ENCODE results near the gene PTTG2.

Gene PTTG2

DNA sequence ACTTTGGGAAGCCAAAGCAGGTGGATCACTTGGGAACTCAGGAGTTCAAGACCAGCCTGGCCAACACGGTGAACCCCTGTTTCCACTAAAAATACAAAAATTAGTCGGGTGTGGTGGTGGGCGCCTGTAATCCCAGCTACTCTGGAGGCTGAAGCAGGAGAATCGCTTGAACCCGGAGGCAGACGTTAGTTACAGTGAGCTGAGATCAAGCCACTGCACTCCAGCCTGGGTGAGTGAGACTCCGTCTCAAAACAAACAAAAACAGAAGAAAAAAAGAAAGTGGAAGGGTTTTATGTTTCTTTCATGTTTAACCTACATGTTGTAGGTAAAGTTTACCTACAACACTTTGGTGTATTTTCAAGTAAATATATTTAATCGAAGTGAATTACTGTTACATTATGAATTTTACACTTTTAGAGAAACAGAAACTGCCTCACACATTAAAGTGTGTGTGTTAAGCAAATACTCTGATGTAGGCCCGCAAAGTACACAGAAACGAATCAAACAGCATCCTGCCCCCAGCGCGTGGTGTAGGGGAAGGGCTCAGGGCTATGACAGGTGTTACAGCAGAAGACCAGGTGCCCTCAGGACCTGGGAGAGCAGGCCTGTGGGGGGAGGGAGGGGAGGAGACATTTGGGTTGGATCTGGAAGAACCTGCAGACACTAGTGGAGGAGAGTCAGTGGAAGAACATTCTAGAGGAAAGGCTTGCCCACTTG, 39.0 kb downstream of the PTTG2 start:
- DNase-seq (ENCODE audit: low spot score) = no peak
- TF ChIP-seq, protein P1, sequence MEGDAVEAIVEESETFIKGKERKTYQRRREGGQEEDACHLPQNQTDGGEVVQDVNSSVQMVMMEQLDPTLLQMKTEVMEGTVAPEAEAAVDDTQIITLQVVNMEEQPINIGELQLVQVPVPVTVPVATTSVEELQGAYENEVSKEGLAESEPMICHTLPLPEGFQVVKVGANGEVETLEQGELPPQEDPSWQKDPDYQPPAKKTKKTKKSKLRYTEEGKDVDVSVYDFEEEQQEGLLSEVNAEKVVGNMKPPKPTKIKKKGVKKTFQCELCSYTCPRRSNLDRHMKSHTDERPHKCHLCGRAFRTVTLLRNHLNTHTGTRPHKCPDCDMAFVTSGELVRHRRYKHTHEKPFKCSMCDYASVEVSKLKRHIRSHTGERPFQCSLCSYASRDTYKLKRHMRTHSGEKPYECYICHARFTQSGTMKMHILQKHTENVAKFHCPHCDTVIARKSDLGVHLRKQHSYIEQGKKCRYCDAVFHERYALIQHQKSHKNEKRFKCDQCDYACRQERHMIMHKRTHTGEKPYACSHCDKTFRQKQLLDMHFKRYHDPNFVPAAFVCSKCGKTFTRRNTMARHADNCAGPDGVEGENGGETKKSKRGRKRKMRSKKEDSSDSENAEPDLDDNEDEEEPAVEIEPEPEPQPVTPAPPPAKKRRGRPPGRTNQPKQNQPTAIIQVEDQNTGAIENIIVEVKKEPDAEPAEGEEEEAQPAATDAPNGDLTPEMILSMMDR (IDR thresholded peaks at IDR 0.05; ENCODE audit: extremely low read depth, insufficient read depth, missing control alignments) = no peak
- in situ Hi-C loops (cut with MboI; ENCODE audit: low pct_unique_long_range_greater_than_20kb, low sequenced_read_pairs, unreplicated experiment) = no loop called here

- in situ Hi-C loops (cut with MboI; ENCODE audit: low pct_unique_long_range_greater_than_20kb, low sequenced_read_pairs, unreplicated experiment) = no loop called here
- TF ChIP-seq, protein P1 (IDR thresholded peaks at IDR 0.05; ENCODE audit: extremely low read depth, insufficient read depth, missing control alignments) = no peak
- no peak for DNase-seq (ENCODE audit: low spot score)
Measured at GRCh38 chr4:37999965-38000364, 39.8 kb downstream of the PTTG2 start.

DNA sequence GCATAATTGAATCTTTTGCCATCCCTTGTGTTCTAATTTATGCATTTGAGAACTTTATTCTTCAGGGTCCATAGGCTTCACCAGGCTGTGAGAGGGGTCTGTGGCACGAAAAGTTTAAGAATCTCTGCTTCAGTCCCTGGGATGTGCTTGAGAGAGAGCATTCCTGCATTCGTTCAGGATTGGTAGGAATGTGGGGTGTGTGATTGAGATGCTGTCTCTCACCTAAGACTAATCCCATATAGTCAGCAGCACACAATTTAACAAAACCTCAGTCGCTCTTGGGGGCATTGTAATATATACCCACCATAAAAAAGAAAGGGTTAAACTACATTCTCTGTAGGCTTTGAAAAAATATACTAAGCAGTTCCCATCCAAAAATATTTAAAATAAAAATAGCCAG, 41.7 kb downstream of the PTTG2 start:
- no peak for DNase-seq (ENCODE audit: low spot score)
- in situ Hi-C loops (cut with MboI; ENCODE audit: low pct_unique_long_range_greater_than_20kb, low sequenced_read_pairs, unreplicated experiment) = no loop called here
- TF ChIP-seq, protein P1 (IDR thresholded peaks at IDR 0.05; ENCODE audit: extremely low read depth, insufficient read depth, missing control alignments) = no peak

DNA sequence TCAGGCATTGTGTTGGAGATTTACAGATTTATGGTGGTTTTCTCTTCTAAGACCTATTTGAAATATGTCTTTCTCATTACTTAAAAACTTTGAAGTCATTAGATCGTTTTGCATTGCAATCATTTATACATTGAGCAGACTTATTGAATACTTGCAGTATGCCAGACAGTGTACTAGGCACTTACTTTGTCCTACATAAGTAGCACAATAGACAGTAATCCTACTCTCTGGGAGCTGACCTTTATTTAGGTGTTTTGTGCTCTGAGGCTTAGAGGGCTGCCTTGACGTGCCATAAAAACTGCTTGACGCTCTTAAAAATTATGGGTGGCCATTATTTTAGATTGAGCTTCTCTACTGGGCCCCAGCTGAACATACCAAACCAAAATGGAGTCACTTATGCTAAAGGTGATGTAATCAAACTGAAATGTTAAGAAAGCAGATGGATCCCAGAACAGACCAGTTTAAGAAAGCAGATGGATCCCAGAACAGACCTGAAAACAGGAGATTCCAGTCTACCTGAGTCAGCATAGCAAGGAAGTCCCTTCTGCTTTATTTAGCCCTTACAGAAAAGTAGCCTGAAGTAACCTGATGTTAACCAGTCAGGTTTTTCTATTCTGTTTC, 42.4 kb downstream of the PTTG2 start:
- no peak for DNase-seq (ENCODE audit: low spot score)
- TF ChIP-seq, protein P1 (IDR thresholded peaks at IDR 0.05; ENCODE audit: extremely low read depth, insufficient read depth, missing control alignments) = no peak
- in situ Hi-C loops (cut with MboI; ENCODE audit: low pct_unique_long_range_greater_than_20kb, low sequenced_read_pairs, unreplicated experiment) = no loop called here

DNA sequence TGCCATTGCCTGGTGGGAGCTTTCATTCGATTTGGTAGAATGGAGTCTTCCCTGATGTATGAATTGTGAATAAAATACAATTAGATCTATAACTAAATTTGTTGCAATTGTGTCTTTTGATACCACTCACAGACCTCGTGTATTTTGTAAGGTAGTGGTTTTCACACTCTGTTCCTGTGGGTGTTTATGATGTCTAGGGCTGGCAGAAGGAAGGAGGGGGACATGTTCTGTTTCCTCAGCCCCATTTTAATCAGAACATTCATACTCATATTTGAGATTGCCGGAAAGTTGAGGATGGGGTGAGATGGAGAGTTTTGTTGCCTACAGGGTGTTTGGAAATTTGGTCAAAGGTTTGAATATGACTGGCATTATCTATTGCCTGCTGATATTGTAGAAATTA, 42.9 kb downstream of the PTTG2 start:
- no peak for DNase-seq (ENCODE audit: low spot score)
- TF ChIP-seq, protein P1 (IDR thresholded peaks at IDR 0.05; ENCODE audit: extremely low read depth, insufficient read depth, missing control alignments) = no peak
- in situ Hi-C loops (cut with MboI; ENCODE audit: low pct_unique_long_range_greater_than_20kb, low sequenced_read_pairs, unreplicated experiment) = no loop called here

DNA sequence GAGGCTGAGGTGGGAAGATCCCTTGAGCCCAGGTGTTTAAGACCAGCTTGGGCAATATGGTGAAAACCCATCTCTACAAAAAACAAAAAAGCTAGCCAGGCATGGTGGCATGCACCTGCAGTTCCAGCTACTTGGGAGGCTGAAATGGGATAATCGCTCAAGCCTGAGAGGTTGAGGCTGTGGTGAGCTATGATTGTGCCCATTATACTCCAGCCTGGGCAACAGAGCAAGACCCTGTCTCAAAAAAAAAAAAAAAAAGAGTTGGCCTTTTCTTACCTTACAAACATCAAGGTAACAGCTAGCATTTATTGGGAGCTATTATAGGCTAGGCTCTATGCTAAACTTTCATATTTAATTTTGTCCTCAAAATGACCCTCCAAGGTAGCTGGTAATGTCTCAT, 43.4 kb downstream of the PTTG2 start:
- TF ChIP-seq, protein P1 (IDR thresholded peaks at IDR 0.05; ENCODE audit: extremely low read depth, insufficient read depth, missing control alignments) = no peak
- DNase-seq (ENCODE audit: low spot score) = no peak
- in situ Hi-C loops (cut with MboI; ENCODE audit: low pct_unique_long_range_greater_than_20kb, low sequenced_read_pairs, unreplicated experiment) = no loop called here

Data from GM13977 (cell line).